Ishikawa (cell line): ENCODE data around the gene GNG7.
A peak's percentile ranks its signal among the peaks of the same experiment; 100 is the strongest.

Source experiments
- CEBPB ChIP-seq: IDR thresholded peaks from 2 replicates; pipeline ENCODE4 v1.6.1; 2012
- CREB1 ChIP-seq: IDR thresholded peaks from 2 replicates; pipeline ENCODE4 v1.6.1; 2012; ENCODE audit warnings: low read depth
- MAX ChIP-seq: IDR thresholded peaks from 2 replicates; pipeline ENCODE4 v1.6.1; 2012
- RAD21 ChIP-seq: IDR thresholded peaks from 2 replicates; pipeline ENCODE4 v1.6.1; 2012; ENCODE audit warnings: low read depth
- REST ChIP-seq: IDR thresholded peaks from 2 replicates; pipeline ENCODE4 v1.6.1; 2012; ENCODE audit warnings: low read depth, mild to moderate bottlenecking
- TAF1 ChIP-seq: IDR thresholded peaks from 2 replicates; pipeline ENCODE4 v1.6.1; 2012; ENCODE audit warnings: low read depth, mild to moderate bottlenecking
- TCF12 ChIP-seq: IDR thresholded peaks from 2 replicates; pipeline ENCODE4 v1.6.1; 2012; ENCODE audit warnings: low read depth
- TEAD4 ChIP-seq: IDR thresholded peaks from 2 replicates; pipeline ENCODE4 v1.6.1; 2012

GRCh38 chr19:2734589-2735288 is 32.2 kb upstream of the GNG7 start:
- no peak for TF ChIP-seq TCF12
- TF ChIP-seq RAD21, result no peak
- no peak for TF ChIP-seq CEBPB
- no peak for TF ChIP-seq REST
- no peak for TF ChIP-seq TAF1
- no peak for TF ChIP-seq TEAD4
- 0 out of 2 replicates have a peak, but pooled peaks have one; percentile 24 for TF ChIP-seq MAX
- no peak for TF ChIP-seq CREB1
